ENCODE results near the gene SENP1. TPM values are rescaled to one million over a fixed set of nuclear protein-coding genes. Genes with fewer than 3 reads are reported as not detected.
A peak's percentile ranks its signal among the peaks of the same experiment; 100 is the strongest.

The SENP1 gene
- total and polyA plus RNA-seq, 3 experiments from 2014 or later = 13.4 to 58.8 (median 57.3) TPM

- no peaks in the 10 kb centered on the region for H3K27me3 Mint-ChIP-seq
- H3K4me3 Mint-ChIP-seq = no peak overlapping the region
- Histone ChIP-seq H3K27me3 (ENCODE audit: insufficient read depth, low read length, poor library complexity, severe bottlenecking) (no peaks in the 10 kb centered on the region), H3K4me1 (ENCODE audit: insufficient read depth, low read length) (no peaks in the 10 kb centered on the region), H3K36me3 (ENCODE audit: insufficient read depth, low read length) (no peaks in the 10 kb centered on the region), H3K27ac (ENCODE audit: low read depth, low read length) (no peak overlapping the region), H3K4me3 (ENCODE audit: low read length) (no peak overlapping the region), H3K9me3 (ENCODE audit: low read length) (no peaks in the 10 kb centered on the region)
- H3K27ac Mint-ChIP-seq = no peak overlapping the region
- no peak for DNase-seq
- ChIA-PET CTCF (no interaction called here), POLR2A (no interaction called here)
- H3K9me3 Mint-ChIP-seq = no peaks in the 10 kb centered on the region
- H3K4me1 Mint-ChIP-seq = peaks cover 3 to 8% (median 7%) of the 10 kb centered on the region in 3 donors
- no peaks in the 10 kb centered on the region for H3K36me3 Mint-ChIP-seq
Measured at GRCh38 chr12:48036818-48037217, 69.1 kb downstream of the SENP1 start.

GRCh38 chr12:48034835-48035805 is 70.8 kb downstream of the SENP1 start:
- POLR2A ChIA-PET = no interaction called here

GRCh38 chr12:48033451-48033850 is 72.4 kb downstream of the SENP1 start:
- Histone ChIP-seq H3K4me3 (ENCODE audit: low read length) (no peak overlapping the region), H3K27me3 (ENCODE audit: insufficient read depth, low read length, poor library complexity, severe bottlenecking) (no peaks in the 10 kb centered on the region), H3K9me3 (ENCODE audit: low read length) (no peaks in the 10 kb centered on the region), H3K4me1 (ENCODE audit: insufficient read depth, low read length) (no peaks in the 10 kb centered on the region), H3K36me3 (ENCODE audit: insufficient read depth, low read length) (no peaks in the 10 kb centered on the region), H3K27ac (ENCODE audit: low read depth, low read length) (no peak overlapping the region)
- Mint-ChIP-seq H3K9me3 (no peaks in the 10 kb centered on the region), H3K27ac (peak overlapping the region in 1 of 8 donors; percentile 9), H3K36me3 (no peaks in the 10 kb centered on the region), H3K27me3 (no peaks in the 10 kb centered on the region), H3K4me3 (no peak overlapping the region), H3K4me1 (peaks cover 3 to 8% (median 7%) of the 10 kb centered on the region in 3 donors)
- CTCF ChIA-PET = no interaction called here
- DNase-seq = no peak
- POLR2A ChIA-PET = no interaction called here

More at GRCh38 chr12:48034835-48035805, 70.8 kb downstream of the SENP1 start:
- H3K27ac Mint-ChIP-seq = peak overlapping the region in 1 of 8 donors; percentile 90
- H3K36me3 ChIP-seq (ENCODE audit: insufficient read depth, low read length) = no peaks in the 10 kb centered on the region
- CTCF ChIA-PET = no interaction called here
- H3K27ac ChIP-seq (ENCODE audit: low read depth, low read length) = no peak overlapping the region
- H3K36me3 Mint-ChIP-seq = no peaks in the 10 kb centered on the region
- DNase-seq = no peak
- no peak overlapping the region for H3K4me3 Mint-ChIP-seq
- H3K4me1 Mint-ChIP-seq = peaks cover 3 to 8% (median 7%) of the 10 kb centered on the region in 3 donors
- no peaks in the 10 kb centered on the region for H3K9me3 Mint-ChIP-seq
- no peaks in the 10 kb centered on the region for H3K27me3 Mint-ChIP-seq
- H3K4me3 ChIP-seq (ENCODE audit: low read length) = no peak overlapping the region
- H3K9me3 ChIP-seq (ENCODE audit: low read length) = no peaks in the 10 kb centered on the region
- no peaks in the 10 kb centered on the region for H3K27me3 ChIP-seq (ENCODE audit: insufficient read depth, low read length, poor library complexity, severe bottlenecking)
- H3K4me1 ChIP-seq (ENCODE audit: insufficient read depth, low read length) = no peaks in the 10 kb centered on the region

GRCh38 chr12:48032597-48032996 is 73.3 kb downstream of the SENP1 start:
- POLR2A ChIA-PET = no interaction called here
- Histone ChIP-seq H3K27me3 (ENCODE audit: insufficient read depth, low read length, poor library complexity, severe bottlenecking) (no peaks in the 10 kb centered on the region), H3K9me3 (ENCODE audit: low read length) (no peaks in the 10 kb centered on the region), H3K4me1 (ENCODE audit: insufficient read depth, low read length) (no peaks in the 10 kb centered on the region), H3K27ac (ENCODE audit: low read depth, low read length) (no peak overlapping the region), H3K36me3 (ENCODE audit: insufficient read depth, low read length) (no peaks in the 10 kb centered on the region), H3K4me3 (ENCODE audit: low read length) (no peak overlapping the region)
- H3K27ac Mint-ChIP-seq = no peak overlapping the region
- DNase-seq = no peak
- H3K36me3 Mint-ChIP-seq = no peaks in the 10 kb centered on the region
- H3K9me3 Mint-ChIP-seq = no peaks in the 10 kb centered on the region
- CTCF ChIA-PET = no interaction called here
- H3K4me1 Mint-ChIP-seq = peaks cover 0 to 1% (median under 1%) of the 10 kb centered on the region in 3 donors
- no peak overlapping the region for H3K4me3 Mint-ChIP-seq
- no peaks in the 10 kb centered on the region for H3K27me3 Mint-ChIP-seq

GRCh38 chr12:48031135-48031960 is 74.5 kb downstream of the SENP1 start:
- Histone ChIP-seq H3K27ac (ENCODE audit: low read depth, low read length) (no peak overlapping the region), H3K27me3 (ENCODE audit: insufficient read depth, low read length, poor library complexity, severe bottlenecking) (no peaks in the 10 kb centered on the region), H3K4me3 (ENCODE audit: low read length) (no peak overlapping the region), H3K4me1 (ENCODE audit: insufficient read depth, low read length) (no peaks in the 10 kb centered on the region), H3K36me3 (ENCODE audit: insufficient read depth, low read length) (no peaks in the 10 kb centered on the region), H3K9me3 (ENCODE audit: low read length) (no peaks in the 10 kb centered on the region)
- Mint-ChIP-seq H3K27me3 (peaks cover 0 to 4% of the 10 kb centered on the region in 2 donors), H3K27ac (no peak overlapping the region), H3K36me3 (no peaks in the 10 kb centered on the region), H3K4me1 (no peaks in the 10 kb centered on the region), H3K9me3 (no peaks in the 10 kb centered on the region), H3K4me3 (no peak overlapping the region)
- CTCF ChIA-PET = no interaction called here
- POLR2A ChIA-PET = no interaction called here
- DNase-seq = no peak

GRCh38 chr12:48030173-48030650 is 75.7 kb downstream of the SENP1 start:
- no peaks in the 10 kb centered on the region for H3K4me1 Mint-ChIP-seq
- H3K4me3 Mint-ChIP-seq = no peak overlapping the region
- Histone ChIP-seq H3K4me1 (ENCODE audit: insufficient read depth, low read length) (no peaks in the 10 kb centered on the region), H3K9me3 (ENCODE audit: low read length) (no peaks in the 10 kb centered on the region), H3K27me3 (ENCODE audit: insufficient read depth, low read length, poor library complexity, severe bottlenecking) (no peaks in the 10 kb centered on the region), H3K36me3 (ENCODE audit: insufficient read depth, low read length) (no peaks in the 10 kb centered on the region), H3K4me3 (ENCODE audit: low read length) (no peak overlapping the region), H3K27ac (ENCODE audit: low read depth, low read length) (no peak overlapping the region)
- ChIA-PET CTCF (interaction anchor here (1.4 kb wide), 1 partner anchor 40 kb away, joined by 3 read pairs; no protein-coding TSS in a partner anchor), POLR2A (no interaction called here)
- no peak for DNase-seq
- peaks cover 0 to 6% of the 10 kb centered on the region in 2 donors for H3K27me3 Mint-ChIP-seq
- H3K9me3 Mint-ChIP-seq = no peaks in the 10 kb centered on the region
- H3K27ac Mint-ChIP-seq = no peak overlapping the region
- no peaks in the 10 kb centered on the region for H3K36me3 Mint-ChIP-seq

- no peak for DNase-seq
- H3K4me1 ChIP-seq (ENCODE audit: insufficient read depth, low read length) = no peaks in the 10 kb centered on the region
- H3K27ac ChIP-seq (ENCODE audit: low read depth, low read length) = no peak overlapping the region
- Mint-ChIP-seq H3K27ac (peak overlapping the region in 1 of 8 donors; percentile 75), H3K27me3 (peaks cover 0 to 12% of the 10 kb centered on the region in 2 donors), H3K9me3 (no peaks in the 10 kb centered on the region), H3K4me1 (no peaks in the 10 kb centered on the region), H3K4me3 (no peak overlapping the region), H3K36me3 (no peaks in the 10 kb centered on the region)
- ChIA-PET CTCF (interaction anchor here (1.4 kb wide), 1 partner anchor 39 kb away, joined by 3 read pairs; no protein-coding TSS in a partner anchor), POLR2A (no interaction called here)
- H3K36me3 ChIP-seq (ENCODE audit: insufficient read depth, low read length) = no peaks in the 10 kb centered on the region
- H3K4me3 ChIP-seq (ENCODE audit: low read length) = no peak overlapping the region
- no peaks in the 10 kb centered on the region for H3K9me3 ChIP-seq (ENCODE audit: low read length)
- no peaks in the 10 kb centered on the region for H3K27me3 ChIP-seq (ENCODE audit: insufficient read depth, low read length, poor library complexity, severe bottlenecking)
Measured at GRCh38 chr12:48029491-48030172, 76.2 kb downstream of the SENP1 start.

Data from CD8-positive, alpha-beta memory T cell (primary cell).